Measurements from ENCODE around the gene PTPRM.

The PTPRM gene

DNA sequence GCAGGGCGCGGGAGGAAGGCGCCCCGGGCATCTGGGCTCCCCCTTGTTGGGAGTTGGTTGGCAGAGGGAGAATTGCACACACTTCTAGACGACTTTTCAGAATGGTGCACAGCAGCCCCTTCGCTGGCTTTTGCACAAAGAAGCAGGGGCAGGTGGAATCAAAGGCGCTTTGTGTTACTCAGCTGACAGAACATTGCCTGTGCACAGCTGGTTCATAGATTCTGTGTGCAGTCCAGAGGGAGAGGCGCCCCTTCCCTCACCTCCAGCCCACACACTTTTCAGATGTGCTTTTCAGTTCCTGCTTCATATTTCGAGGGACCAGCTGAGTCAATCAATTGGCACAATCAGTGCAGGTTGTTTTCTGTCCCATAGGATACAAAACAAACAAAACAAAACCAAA lies 693.7 kb downstream of the PTPRM start:
- Histone ChIP-seq H3K4me3 (ENCODE audit: low read depth in 1 of 2, low read length in 2 of 2) (no peak overlapping the region), H3K79me2 (ENCODE audit: insufficient read depth, low read length) (no peaks in the 10 kb centered on the region), H3K9ac (ENCODE audit: low read depth, low read length) (no peak overlapping the region), H3K27me3 (ENCODE audit: insufficient read depth, low read length, poor library complexity) (no peaks in the 10 kb centered on the region), H3K36me3 (ENCODE audit: insufficient read depth, low read length) (no peaks in the 10 kb centered on the region), H2AFZ (ENCODE audit: low read depth, low read length) (no peak overlapping the region), H3K27ac (ENCODE audit: low read length) (no peak overlapping the region), H3K4me1 (ENCODE audit: insufficient read depth, low read length) (no peaks in the 10 kb centered on the region), H3K4me2 (ENCODE audit: insufficient read depth, low read length) (no peak overlapping the region), H3K9me3 (ENCODE audit: insufficient read depth, low read length, severe bottlenecking) (no peaks in the 10 kb centered on the region), H4K20me1 (ENCODE audit: insufficient read depth, low read length) (no peaks in the 10 kb centered on the region)
- no peak for ATAC-seq (ENCODE audit: insufficient read depth, low read depth)
- TF ChIP-seq CTCF (IDR thresholded peaks at IDR 0.05; ENCODE audit: borderline replicate concordance, extremely low read depth, low read length, poor library complexity, severe bottlenecking) (no peak), EZH2 (IDR thresholded peaks at IDR 0.05; ENCODE audit: borderline replicate concordance, low read depth, low read length, severe bottlenecking) (no peak)
- DNase-seq, result no peak

DNA sequence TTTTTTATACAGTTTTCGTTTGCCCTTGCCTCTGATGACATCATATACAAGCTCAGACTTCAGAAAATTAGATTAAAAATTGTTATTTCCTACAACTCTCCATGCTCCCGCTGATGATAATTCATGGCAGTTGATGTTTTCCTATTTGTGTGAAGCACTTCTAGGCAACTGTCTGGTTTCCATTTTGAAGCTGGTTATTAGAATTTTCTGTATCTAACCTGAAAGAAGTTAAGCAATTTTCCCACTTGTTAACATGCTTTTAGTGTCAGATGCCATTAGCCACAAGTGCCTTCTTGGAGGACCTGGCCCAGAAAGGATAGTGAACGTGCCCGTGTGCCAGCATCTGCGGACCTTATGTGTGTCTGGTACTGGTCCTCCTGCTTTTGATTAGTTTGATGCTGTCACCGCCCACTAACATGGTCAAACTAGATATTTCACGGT lies 694.6 kb downstream of the PTPRM start:
- Histone ChIP-seq H2AFZ (ENCODE audit: low read depth, low read length) (no peak overlapping the region), H3K4me1 (ENCODE audit: insufficient read depth, low read length) (no peaks in the 10 kb centered on the region), H3K27me3 (ENCODE audit: insufficient read depth, low read length, poor library complexity) (no peaks in the 10 kb centered on the region), H3K4me3 (ENCODE audit: low read depth in 1 of 2, low read length in 2 of 2) (no peak overlapping the region), H4K20me1 (ENCODE audit: insufficient read depth, low read length) (no peaks in the 10 kb centered on the region), H3K4me2 (ENCODE audit: insufficient read depth, low read length) (no peak overlapping the region), H3K36me3 (ENCODE audit: insufficient read depth, low read length) (no peaks in the 10 kb centered on the region), H3K79me2 (ENCODE audit: insufficient read depth, low read length) (no peaks in the 10 kb centered on the region), H3K27ac (ENCODE audit: low read length) (no peak overlapping the region), H3K9me3 (ENCODE audit: insufficient read depth, low read length, severe bottlenecking) (no peaks in the 10 kb centered on the region), H3K9ac (ENCODE audit: low read depth, low read length) (no peak overlapping the region)
- no peak for DNase-seq
- TF ChIP-seq EZH2 (IDR thresholded peaks at IDR 0.05; ENCODE audit: borderline replicate concordance, low read depth, low read length, severe bottlenecking), result no peak
- TF ChIP-seq CTCF (IDR thresholded peaks at IDR 0.05; ENCODE audit: borderline replicate concordance, extremely low read depth, low read length, poor library complexity, severe bottlenecking), result no peak
- no peak for ATAC-seq (ENCODE audit: insufficient read depth, low read depth)

GRCh38 chr18:8262221-8262620 lies 695.1 kb downstream of the PTPRM start:
- TF ChIP-seq CTCF (IDR thresholded peaks at IDR 0.05; ENCODE audit: borderline replicate concordance, extremely low read depth, low read length, poor library complexity, severe bottlenecking), result no peak
- no peak for TF ChIP-seq EZH2 (IDR thresholded peaks at IDR 0.05; ENCODE audit: borderline replicate concordance, low read depth, low read length, severe bottlenecking)
- H3K9ac ChIP-seq (ENCODE audit: low read depth, low read length), result no peak overlapping the region
- no peak overlapping the region for H3K4me2 ChIP-seq (ENCODE audit: insufficient read depth, low read length)
- no peaks in the 10 kb centered on the region for H3K9me3 ChIP-seq (ENCODE audit: insufficient read depth, low read length, severe bottlenecking)
- H3K4me1 ChIP-seq (ENCODE audit: insufficient read depth, low read length), result no peaks in the 10 kb centered on the region
- no peaks in the 10 kb centered on the region for H3K36me3 ChIP-seq (ENCODE audit: insufficient read depth, low read length)
- ATAC-seq (ENCODE audit: insufficient read depth, low read depth) (no peak), DNase-seq (no peak)
- H3K4me3 ChIP-seq (ENCODE audit: low read depth in 1 of 2, low read length in 2 of 2), result no peak overlapping the region
- H3K27me3 ChIP-seq (ENCODE audit: insufficient read depth, low read length, poor library complexity), result no peaks in the 10 kb centered on the region
- no peak overlapping the region for H3K27ac ChIP-seq (ENCODE audit: low read length)
- no peaks in the 10 kb centered on the region for H3K79me2 ChIP-seq (ENCODE audit: insufficient read depth, low read length)
- no peak overlapping the region for H2AFZ ChIP-seq (ENCODE audit: low read depth, low read length)
- no peaks in the 10 kb centered on the region for H4K20me1 ChIP-seq (ENCODE audit: insufficient read depth, low read length)

DNA sequence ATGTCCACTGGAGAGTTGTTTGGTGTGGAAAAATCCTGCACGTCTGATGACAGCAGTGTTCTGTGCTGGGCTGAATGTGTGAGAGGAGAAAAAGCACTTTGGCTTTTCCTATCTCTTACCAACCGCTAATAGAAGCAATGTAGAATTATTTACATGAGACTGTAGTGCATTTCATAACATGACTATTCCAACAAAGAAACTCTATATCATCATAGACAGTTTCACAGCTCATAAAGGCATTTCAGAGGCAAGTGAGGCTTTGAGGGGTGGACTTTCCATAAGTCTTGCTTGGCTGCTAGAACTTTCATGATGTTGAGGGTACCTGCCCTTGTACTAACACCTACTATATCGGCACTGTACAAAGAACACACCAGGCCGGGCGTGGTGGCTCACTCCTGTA lies 697.0 kb downstream of the PTPRM start:
- no peak overlapping the region for H2AFZ ChIP-seq (ENCODE audit: low read depth, low read length)
- H3K9me3 ChIP-seq (ENCODE audit: insufficient read depth, low read length, severe bottlenecking), result no peaks in the 10 kb centered on the region
- no peak for TF ChIP-seq EZH2 (IDR thresholded peaks at IDR 0.05; ENCODE audit: borderline replicate concordance, low read depth, low read length, severe bottlenecking)
- no peak for TF ChIP-seq CTCF (IDR thresholded peaks at IDR 0.05; ENCODE audit: borderline replicate concordance, extremely low read depth, low read length, poor library complexity, severe bottlenecking)
- H3K4me3 ChIP-seq (ENCODE audit: low read depth in 1 of 2, low read length in 2 of 2), result no peak overlapping the region
- no peak overlapping the region for H3K27ac ChIP-seq (ENCODE audit: low read length)
- H3K9ac ChIP-seq (ENCODE audit: low read depth, low read length), result no peak overlapping the region
- H3K27me3 ChIP-seq (ENCODE audit: insufficient read depth, low read length, poor library complexity), result no peaks in the 10 kb centered on the region
- H3K4me2 ChIP-seq (ENCODE audit: insufficient read depth, low read length), result no peak overlapping the region
- no peaks in the 10 kb centered on the region for H4K20me1 ChIP-seq (ENCODE audit: insufficient read depth, low read length)
- H3K36me3 ChIP-seq (ENCODE audit: insufficient read depth, low read length), result no peaks in the 10 kb centered on the region
- H3K79me2 ChIP-seq (ENCODE audit: insufficient read depth, low read length), result no peaks in the 10 kb centered on the region
- no peak for ATAC-seq (ENCODE audit: insufficient read depth, low read depth)
- DNase-seq, result no peak
- H3K4me1 ChIP-seq (ENCODE audit: insufficient read depth, low read length), result no peaks in the 10 kb centered on the region

Measured in DND-41 (cell line).